Neural cell (in vitro differentiated cells): Measurements from ENCODE around the gene KITLG. TPM values are rescaled to one million over a fixed set of nuclear protein-coding genes. Genes with fewer than 3 reads are reported as not detected.

ENCODE experiments used
- H2AFZ ChIP-seq: fragments of 200-600, 300-800 bp; sonication (generic), shearing (Covaris generic); 2 replicates; pipeline ENCODE4 v1.6.0; 2014; ENCODE audit warnings: low read depth, mild to moderate bottlenecking, antibody characterized with exemption, low read length, moderate library complexity
- H3F3A ChIP-seq: fragments of 200-600 bp; shearing (Covaris generic); 2 replicates; pipeline ENCODE4 v1.6.1; 2016; ENCODE audit warnings: mild to moderate bottlenecking, moderate library complexity, mixed read lengths, antibody characterized with exemption, low read length; ENCODE audit not compliant: insufficient read depth, poor library complexity, severe bottlenecking
- H3K27ac ChIP-seq: fragments of 200-600, 300-800 bp; sonication (generic), shearing (Covaris generic); 2 replicates; pipeline ENCODE4 v1.5.1; 2014; ENCODE audit warnings: mild to moderate bottlenecking, low read length, moderate library complexity
- H3K27me3 ChIP-seq: fragments of 300-800, 200-600 bp; sonication (generic), shearing (Covaris generic); 2 replicates; pipeline ENCODE4 v1.6.0; 2014; ENCODE audit warnings: mild to moderate bottlenecking, low read depth, low read length, moderate library complexity; ENCODE audit not compliant: insufficient read depth
- H3K36me3 ChIP-seq: fragments of 300-800, 200-600 bp; sonication (generic), shearing (Covaris generic); 2 replicates; pipeline ENCODE4 v1.5.1; 2014; ENCODE audit warnings: mild to moderate bottlenecking, antibody characterized with exemption, low read length, moderate library complexity; ENCODE audit not compliant: insufficient read depth
- H3K4me2 ChIP-seq: fragments of 300-800, 200-600 bp; sonication (generic), shearing (Covaris generic); 2 replicates; pipeline ENCODE4 v1.6.0; 2014; ENCODE audit warnings: mild to moderate bottlenecking, low read length
- H3K4me3 ChIP-seq: fragments of 300-800, 200-600 bp; sonication (generic), shearing (Covaris generic); 2 replicates; pipeline ENCODE4 v1.5.1; 2014; ENCODE audit warnings: mild to moderate bottlenecking, low read length, moderate library complexity
- H3K79me2 ChIP-seq: fragments of 200-600 bp; shearing (Covaris generic); replicated peaks from 2 replicates; pipeline ENCODE4 v1.6.0; 2014; ENCODE audit warnings: mild to moderate bottlenecking, low read length, moderate library complexity; ENCODE audit not compliant: insufficient read depth
- H3K9ac ChIP-seq: fragments of 300-800, 200-600 bp; sonication (generic), shearing (Covaris generic); 2 replicates; pipeline ENCODE4 v1.6.1; 2016; ENCODE audit warnings: mild to moderate bottlenecking, low read length, mixed read lengths
- H3K9me2 ChIP-seq: fragments of 200-600 bp; shearing (Covaris generic); 2 replicates; pipeline ENCODE4 v1.6.1; 2016; ENCODE audit warnings: mild to moderate bottlenecking, low read length, mixed read lengths; ENCODE audit not compliant: insufficient read depth
- H3K9me3 ChIP-seq: fragments of 200-600, 300-800 bp; sonication (generic), shearing (Covaris generic); 2 replicates; pipeline ENCODE4 v1.6.1; 2016; ENCODE audit warnings: mild to moderate bottlenecking, mixed run types, low read length, moderate library complexity, mixed read lengths
- H4K20me1 ChIP-seq: fragments of 200-600 bp; shearing (Covaris generic); 2 replicates; pipeline ENCODE4 v1.6.1; 2016; ENCODE audit warnings: mild to moderate bottlenecking, mixed run types; ENCODE audit not compliant: insufficient read depth
- EP300 ChIP-seq: fragments of 450-650 bp; conservative IDR thresholded peaks from 2 replicates; pipeline ENCODE4 v1.6.1; 2014; ENCODE audit warnings: antibody characterized with exemption, mild to moderate bottlenecking, moderate library complexity; ENCODE audit not compliant: poor library complexity, severe bottlenecking
- EZH2 ChIP-seq: fragments of 200-600, 300-800 bp; shearing (Covaris generic), sonication (generic); IDR thresholded peaks from 2 replicates; pipeline ENCODE4 v1.6.1; 2014; ENCODE audit warnings: antibody characterized with exemption, low read length, borderline replicate concordance, mild to moderate bottlenecking; ENCODE audit not compliant: insufficient read depth, poor library complexity, severe bottlenecking
- MXI1 ChIP-seq: fragments of 450-650 bp; conservative IDR thresholded peaks from 2 replicates; pipeline ENCODE4 v1.6.1; 2014; ENCODE audit warnings: antibody characterized with exemption, mild to moderate bottlenecking; ENCODE audit not compliant: poor library complexity, severe bottlenecking
- POLR2AphosphoS5 ChIP-seq: IDR thresholded peaks from 2 replicates; pipeline ENCODE4 v1.6.1; 2012
- RAD21 ChIP-seq: fragments of 450-650 bp; conservative IDR thresholded peaks from 2 replicates; pipeline ENCODE4 v1.6.1; 2014; ENCODE audit warnings: antibody characterized with exemption, mild to moderate bottlenecking, moderate library complexity
- SMC3 ChIP-seq: fragments of 450-650 bp; conservative IDR thresholded peaks from 2 replicates; pipeline ENCODE4 v1.6.1; 2014; ENCODE audit warnings: antibody characterized with exemption, mild to moderate bottlenecking, moderate library complexity; ENCODE audit not compliant: poor library complexity
- TAF1 ChIP-seq: IDR thresholded peaks from 2 replicates; pipeline ENCODE4 v1.6.1; 2012; ENCODE audit warnings: low read depth
- polyA plus RNA-seq: library from polyadenylated mRNA; depleted of rRNA; stranded (reverse); fragments of >200 nt; gene quantifications from 2 replicates; pipeline ENCODE4 v1.2.3, GENCODE V29; 2014
- TF ChIP-seq, protein P1 (sequence below): IDR thresholded peaks from 2 replicates; pipeline ENCODE4 v1.6.1; 2012; ENCODE audit warnings: borderline replicate concordance
- TF ChIP-seq, protein P2 (sequence below): fragments of 450-650 bp; IDR thresholded peaks from 2 replicates; pipeline ENCODE4 v1.5.1; 2014; ENCODE audit warnings: antibody characterized with exemption, mild to moderate bottlenecking, moderate library complexity; ENCODE audit not compliant: poor library complexity, severe bottlenecking

Gene KITLG
- polyA plus RNA-seq, 1 donor from 2014 or later = 6.2 TPM

DNA sequence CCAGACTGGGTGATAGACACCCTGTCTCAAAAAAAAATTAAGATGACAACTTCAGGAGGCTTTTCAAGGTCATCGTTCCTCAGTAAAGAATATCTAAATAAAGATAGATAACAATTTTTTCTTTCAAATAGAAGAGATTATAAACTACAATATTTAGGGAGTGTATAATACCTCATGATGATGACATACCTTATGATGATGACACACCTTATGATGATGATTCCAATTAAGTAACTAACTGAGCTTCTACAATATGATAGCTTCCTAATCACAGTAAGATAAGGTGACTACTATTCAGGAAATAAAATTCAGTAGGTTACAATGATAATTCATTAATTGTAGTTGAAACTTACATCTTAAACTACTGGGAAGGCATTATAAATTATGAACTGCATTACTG is 40.4 kb downstream of the KITLG start:
- H3K36me3 ChIP-seq = no peaks in the 10 kb centered on the region
- no peaks in the 10 kb centered on the region for H3K27me3 ChIP-seq
- no peak overlapping the region for H3K4me3 ChIP-seq
- TF ChIP-seq POLR2AphosphoS5 = no peak
- no peaks in the 10 kb centered on the region for H3K9me3 ChIP-seq
- H3K27ac ChIP-seq = no peak overlapping the region
- H2AFZ ChIP-seq = no peak overlapping the region
- H3K9me2 ChIP-seq = no peaks in the 10 kb centered on the region
- H3K9ac ChIP-seq = no peak overlapping the region
- no peaks in the 10 kb centered on the region for H3K79me2 ChIP-seq
- no peaks in the 10 kb centered on the region for H4K20me1 ChIP-seq
- H3F3A ChIP-seq = no peaks in the 10 kb centered on the region
- no peak overlapping the region for H3K4me2 ChIP-seq

DNA sequence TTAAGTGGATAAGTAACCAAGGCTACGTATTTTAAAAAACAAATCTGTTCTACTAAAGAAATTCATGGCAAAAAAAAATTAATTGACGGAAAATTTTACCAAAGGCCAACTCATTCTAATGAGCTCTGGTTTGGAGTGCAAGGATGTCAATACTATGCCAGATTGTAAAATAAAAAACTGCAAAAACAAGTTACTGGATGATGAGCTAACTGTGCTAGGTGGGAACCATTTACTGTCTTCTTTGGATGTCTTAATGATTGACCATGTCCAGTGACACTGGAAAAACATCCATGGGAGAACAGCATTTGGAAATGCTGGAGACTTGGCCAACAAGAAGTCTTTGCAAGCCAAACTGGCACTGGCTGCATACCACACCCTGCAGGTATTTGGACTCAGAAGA is 41.6 kb downstream of the KITLG start:
- H3K9me3 ChIP-seq = no peaks in the 10 kb centered on the region
- no peaks in the 10 kb centered on the region for H3F3A ChIP-seq
- no peaks in the 10 kb centered on the region for H3K27me3 ChIP-seq
- no peak overlapping the region for H2AFZ ChIP-seq
- no peaks in the 10 kb centered on the region for H3K36me3 ChIP-seq
- no peaks in the 10 kb centered on the region for H3K9me2 ChIP-seq
- no peak overlapping the region for H3K27ac ChIP-seq
- TF ChIP-seq POLR2AphosphoS5 (no peak), EP300 (no peak), RAD21 (no peak), SMC3 (no peak)
- no peak overlapping the region for H3K4me3 ChIP-seq
- no peak overlapping the region for H3K4me2 ChIP-seq
- H3K79me2 ChIP-seq = no peaks in the 10 kb centered on the region
- no peak overlapping the region for H3K9ac ChIP-seq
- no peaks in the 10 kb centered on the region for H4K20me1 ChIP-seq

DNA sequence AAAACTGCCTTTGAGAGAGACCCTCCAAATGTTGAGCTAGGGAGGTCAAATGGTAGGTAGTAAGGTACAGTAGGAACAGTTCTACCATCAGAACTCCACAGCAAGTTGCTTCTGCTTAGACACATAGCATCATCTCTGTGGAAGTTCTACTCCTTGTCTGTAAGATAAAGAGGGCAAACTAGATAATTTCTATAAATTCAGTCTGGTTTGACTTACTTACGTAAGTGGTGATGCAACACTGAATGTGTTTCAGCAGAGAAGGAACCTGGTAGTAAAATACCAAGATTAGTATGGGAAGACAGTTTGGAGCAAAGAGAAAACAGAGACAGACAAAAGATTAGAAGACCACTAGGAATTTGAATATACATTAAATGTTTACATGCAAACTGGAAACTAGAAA is 42.0 kb downstream of the KITLG start:
- no peaks in the 10 kb centered on the region for H3K79me2 ChIP-seq
- H3K27me3 ChIP-seq = no peaks in the 10 kb centered on the region
- no peak overlapping the region for H3K9ac ChIP-seq
- H3K27ac ChIP-seq = no peak overlapping the region
- H3K4me2 ChIP-seq = no peak overlapping the region
- H3K9me2 ChIP-seq = no peaks in the 10 kb centered on the region
- no peaks in the 10 kb centered on the region for H3K9me3 ChIP-seq
- no peaks in the 10 kb centered on the region for H4K20me1 ChIP-seq
- TF ChIP-seq TAF1 = no peak
- TF ChIP-seq EZH2 = no peak
- no peak for TF ChIP-seq MXI1
- H3K4me3 ChIP-seq = no peak overlapping the region
- no peak overlapping the region for H2AFZ ChIP-seq
- no peaks in the 10 kb centered on the region for H3K36me3 ChIP-seq
- H3F3A ChIP-seq = no peaks in the 10 kb centered on the region

DNA sequence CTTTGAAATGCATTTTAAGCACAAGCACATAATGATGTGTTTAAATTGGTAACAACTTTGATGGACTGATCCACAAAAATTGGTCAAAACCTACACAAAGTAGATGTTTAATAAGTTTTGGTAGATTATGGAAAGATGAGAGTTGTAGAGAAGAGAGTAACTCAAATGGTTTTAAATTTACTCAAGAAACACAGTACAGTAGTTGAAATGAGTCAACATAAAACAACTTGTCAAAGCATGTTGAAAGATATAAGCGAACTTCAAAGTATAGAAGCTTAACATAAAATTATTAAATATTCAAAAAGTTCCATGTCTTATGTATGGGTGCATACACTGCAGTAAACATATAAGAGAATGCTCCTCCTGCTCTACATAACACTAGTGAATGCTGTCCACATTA is 49.4 kb downstream of the KITLG start:
- H3K27ac ChIP-seq = no peak overlapping the region
- TF ChIP-seq, protein P1, sequence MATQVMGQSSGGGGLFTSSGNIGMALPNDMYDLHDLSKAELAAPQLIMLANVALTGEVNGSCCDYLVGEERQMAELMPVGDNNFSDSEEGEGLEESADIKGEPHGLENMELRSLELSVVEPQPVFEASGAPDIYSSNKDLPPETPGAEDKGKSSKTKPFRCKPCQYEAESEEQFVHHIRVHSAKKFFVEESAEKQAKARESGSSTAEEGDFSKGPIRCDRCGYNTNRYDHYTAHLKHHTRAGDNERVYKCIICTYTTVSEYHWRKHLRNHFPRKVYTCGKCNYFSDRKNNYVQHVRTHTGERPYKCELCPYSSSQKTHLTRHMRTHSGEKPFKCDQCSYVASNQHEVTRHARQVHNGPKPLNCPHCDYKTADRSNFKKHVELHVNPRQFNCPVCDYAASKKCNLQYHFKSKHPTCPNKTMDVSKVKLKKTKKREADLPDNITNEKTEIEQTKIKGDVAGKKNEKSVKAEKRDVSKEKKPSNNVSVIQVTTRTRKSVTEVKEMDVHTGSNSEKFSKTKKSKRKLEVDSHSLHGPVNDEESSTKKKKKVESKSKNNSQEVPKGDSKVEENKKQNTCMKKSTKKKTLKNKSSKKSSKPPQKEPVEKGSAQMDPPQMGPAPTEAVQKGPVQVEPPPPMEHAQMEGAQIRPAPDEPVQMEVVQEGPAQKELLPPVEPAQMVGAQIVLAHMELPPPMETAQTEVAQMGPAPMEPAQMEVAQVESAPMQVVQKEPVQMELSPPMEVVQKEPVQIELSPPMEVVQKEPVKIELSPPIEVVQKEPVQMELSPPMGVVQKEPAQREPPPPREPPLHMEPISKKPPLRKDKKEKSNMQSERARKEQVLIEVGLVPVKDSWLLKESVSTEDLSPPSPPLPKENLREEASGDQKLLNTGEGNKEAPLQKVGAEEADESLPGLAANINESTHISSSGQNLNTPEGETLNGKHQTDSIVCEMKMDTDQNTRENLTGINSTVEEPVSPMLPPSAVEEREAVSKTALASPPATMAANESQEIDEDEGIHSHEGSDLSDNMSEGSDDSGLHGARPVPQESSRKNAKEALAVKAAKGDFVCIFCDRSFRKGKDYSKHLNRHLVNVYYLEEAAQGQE = no peak
- TF ChIP-seq RAD21 = no peak
- no peak for TF ChIP-seq TAF1
- no peak for TF ChIP-seq EZH2
- TF ChIP-seq, protein P2, sequence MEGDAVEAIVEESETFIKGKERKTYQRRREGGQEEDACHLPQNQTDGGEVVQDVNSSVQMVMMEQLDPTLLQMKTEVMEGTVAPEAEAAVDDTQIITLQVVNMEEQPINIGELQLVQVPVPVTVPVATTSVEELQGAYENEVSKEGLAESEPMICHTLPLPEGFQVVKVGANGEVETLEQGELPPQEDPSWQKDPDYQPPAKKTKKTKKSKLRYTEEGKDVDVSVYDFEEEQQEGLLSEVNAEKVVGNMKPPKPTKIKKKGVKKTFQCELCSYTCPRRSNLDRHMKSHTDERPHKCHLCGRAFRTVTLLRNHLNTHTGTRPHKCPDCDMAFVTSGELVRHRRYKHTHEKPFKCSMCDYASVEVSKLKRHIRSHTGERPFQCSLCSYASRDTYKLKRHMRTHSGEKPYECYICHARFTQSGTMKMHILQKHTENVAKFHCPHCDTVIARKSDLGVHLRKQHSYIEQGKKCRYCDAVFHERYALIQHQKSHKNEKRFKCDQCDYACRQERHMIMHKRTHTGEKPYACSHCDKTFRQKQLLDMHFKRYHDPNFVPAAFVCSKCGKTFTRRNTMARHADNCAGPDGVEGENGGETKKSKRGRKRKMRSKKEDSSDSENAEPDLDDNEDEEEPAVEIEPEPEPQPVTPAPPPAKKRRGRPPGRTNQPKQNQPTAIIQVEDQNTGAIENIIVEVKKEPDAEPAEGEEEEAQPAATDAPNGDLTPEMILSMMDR = no peak
- TF ChIP-seq POLR2AphosphoS5 = no peak
- TF ChIP-seq EP300 = no peak
- no peak for TF ChIP-seq SMC3
- TF ChIP-seq MXI1 = no peak
- H3F3A ChIP-seq = no peaks in the 10 kb centered on the region
- no peaks in the 10 kb centered on the region for H4K20me1 ChIP-seq
- no peak overlapping the region for H3K4me3 ChIP-seq
- H3K9ac ChIP-seq = no peak overlapping the region
- H3K79me2 ChIP-seq = no peaks in the 10 kb centered on the region
- H3K4me2 ChIP-seq = no peak overlapping the region
- H3K9me3 ChIP-seq = no peaks in the 10 kb centered on the region
- H3K36me3 ChIP-seq = no peaks in the 10 kb centered on the region
- no peaks in the 10 kb centered on the region for H3K9me2 ChIP-seq
- no peaks in the 10 kb centered on the region for H3K27me3 ChIP-seq
- no peak overlapping the region for H2AFZ ChIP-seq
